Measurements from ENCODE around the gene TACC3. TPM values are rescaled to one million over a fixed set of nuclear protein-coding genes. Genes with fewer than 3 reads are reported as not detected.

Gene TACC3
- polyA plus RNA-seq, 12 donors, result 15.3 to 43.5 (median 26.6) TPM; not detected in 1

- DNase-seq, result no peak
Observed at GRCh38 chr4:1770245-1770644, 48.9 kb downstream of the TACC3 start.

DNA sequence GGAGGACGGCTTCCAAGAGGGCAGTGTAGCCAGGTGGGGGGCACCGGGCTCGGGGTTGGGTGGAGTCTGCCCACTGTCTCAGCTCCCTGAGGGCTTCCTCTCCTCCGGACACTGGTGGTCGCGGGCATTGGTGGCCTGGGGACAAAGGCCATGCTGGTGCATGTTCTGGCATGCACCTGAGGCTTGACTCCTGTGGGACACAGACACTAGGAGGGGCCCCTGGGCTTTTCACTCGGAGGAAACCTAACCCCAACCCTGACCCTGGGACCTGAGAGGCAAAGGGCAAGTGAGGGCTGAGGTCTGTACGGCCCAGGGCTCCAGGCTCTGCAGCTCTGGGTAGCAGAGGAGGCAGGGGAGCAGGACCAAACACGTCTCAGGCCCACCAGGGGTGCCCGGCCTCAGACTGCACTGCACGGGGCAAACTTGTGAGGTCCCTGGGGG, 49.5 kb downstream of the TACC3 start:
- DNase-seq, result no peak

DNA sequence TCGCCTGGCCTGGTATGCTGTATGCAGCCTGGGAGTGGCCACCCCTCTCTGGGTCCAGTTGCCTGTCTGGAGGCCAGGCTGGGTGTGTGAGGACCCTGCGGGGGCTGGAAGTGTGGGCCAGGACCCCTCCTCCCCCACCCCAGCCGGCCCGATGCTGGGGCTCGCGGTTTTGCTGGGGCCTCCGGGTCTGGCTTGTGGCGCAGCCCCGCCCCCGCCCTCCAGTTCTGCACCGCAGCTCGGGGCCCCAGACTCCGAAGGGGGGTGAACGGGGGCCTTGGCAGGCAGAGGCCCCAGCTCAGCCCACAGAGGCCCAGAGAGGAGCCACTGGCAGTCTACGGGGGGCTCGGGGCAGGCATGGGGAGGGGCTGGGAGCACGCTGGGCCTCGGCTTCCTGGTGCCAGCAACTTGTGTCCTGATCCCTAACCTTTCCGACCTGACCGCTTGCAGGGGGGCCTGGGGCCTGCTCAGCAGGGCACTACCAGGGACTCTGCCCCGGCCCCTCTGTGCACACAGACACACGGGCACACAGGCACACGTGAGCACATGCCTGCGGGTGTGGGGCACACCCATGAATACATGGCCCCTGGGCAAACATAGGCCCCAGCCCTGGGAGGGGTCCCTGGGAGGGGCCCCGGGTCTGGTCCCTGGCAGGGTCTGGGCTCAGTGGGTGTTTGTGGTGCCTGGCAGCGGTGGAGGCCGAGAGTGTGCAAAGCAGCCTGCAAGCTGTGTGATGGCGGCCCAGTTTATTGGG, 50.4 kb downstream of the TACC3 start:
- no peak for DNase-seq

DNA sequence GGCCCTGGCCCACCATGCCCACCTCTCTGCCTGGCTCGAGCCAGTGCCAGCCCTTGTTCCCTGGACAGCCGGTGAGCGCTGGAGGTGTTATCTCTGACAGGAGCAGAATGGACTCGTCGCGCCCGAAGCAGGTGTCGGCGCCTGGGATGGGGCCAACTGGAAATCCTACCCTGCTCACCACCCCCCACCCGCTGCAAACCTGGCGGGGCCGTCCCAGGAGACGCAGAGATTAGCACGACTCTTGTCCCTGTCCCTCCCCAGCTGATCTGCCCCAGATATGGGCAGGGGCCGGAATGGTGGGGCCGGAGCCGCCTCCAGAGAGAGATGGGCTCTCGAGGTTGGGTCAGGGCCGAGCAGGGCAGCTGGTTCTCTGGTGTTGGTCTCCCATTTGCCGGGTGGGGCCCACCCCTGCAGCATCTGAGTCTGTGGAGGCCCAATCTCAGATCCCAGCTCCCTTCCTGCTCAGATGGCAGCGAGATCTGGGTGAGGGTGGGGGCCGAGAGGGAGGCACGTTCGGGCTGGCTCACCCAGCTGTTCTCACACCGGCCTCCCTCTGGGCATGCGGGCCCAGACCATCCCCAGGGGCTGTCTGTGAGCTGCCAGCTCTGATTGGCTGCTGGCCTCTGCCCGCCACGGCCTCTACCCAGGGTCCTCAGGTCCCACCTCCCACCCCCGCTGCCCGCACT, 51.7 kb downstream of the TACC3 start:
- no peak for DNase-seq

- DNase-seq, result no peak
Observed at GRCh38 chr4:1773754-1774153, 52.4 kb downstream of the TACC3 start.

- DNase-seq, result no peak
Observed at GRCh38 chr4:1775731-1776500, 54.6 kb downstream of the TACC3 start.

GRCh38 chr4:1776521-1777161, 55.3 kb downstream of the TACC3 start:
- no peak for DNase-seq

DNA sequence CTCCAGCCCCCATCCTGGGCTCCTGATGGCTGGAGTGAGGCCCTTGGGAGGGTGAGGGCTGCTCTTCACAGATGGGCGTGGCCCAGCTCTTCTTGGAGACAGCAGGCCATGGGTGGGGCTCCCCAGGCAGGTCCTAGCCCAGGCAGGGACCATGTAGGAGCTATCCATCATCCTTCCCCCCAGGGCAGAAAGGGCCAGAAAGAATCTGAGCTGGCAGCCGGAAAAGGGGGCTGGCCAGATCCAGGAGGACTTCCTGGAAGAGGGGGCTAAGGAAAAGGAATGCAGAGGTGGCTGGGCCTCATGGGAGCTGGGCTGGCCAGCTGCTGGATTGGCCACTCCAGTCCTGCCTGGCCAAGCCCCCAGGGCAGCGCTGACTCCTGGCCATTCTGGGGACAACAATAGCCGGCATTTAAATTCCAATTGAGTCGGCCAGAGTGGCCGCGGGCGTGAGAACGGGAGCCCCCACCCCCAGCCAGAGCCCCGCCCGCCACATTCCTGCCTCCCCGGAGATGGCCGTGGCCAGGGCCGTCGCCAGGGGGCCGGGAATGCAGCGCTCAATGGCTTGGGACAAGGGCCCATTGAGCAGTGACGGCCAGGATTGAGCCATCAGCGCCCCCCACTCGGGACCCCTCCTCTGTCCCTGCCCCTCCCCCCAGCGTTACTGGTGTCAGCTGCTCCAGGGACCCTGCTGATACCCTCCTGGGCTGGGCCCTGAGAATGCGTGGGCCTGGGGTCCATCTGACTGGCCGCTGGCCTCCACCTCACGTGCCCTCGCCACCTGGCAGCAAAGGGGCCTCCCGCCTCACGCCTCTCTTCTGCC, 56.7 kb downstream of the TACC3 start:
- DNase-seq, result no peak

DNA sequence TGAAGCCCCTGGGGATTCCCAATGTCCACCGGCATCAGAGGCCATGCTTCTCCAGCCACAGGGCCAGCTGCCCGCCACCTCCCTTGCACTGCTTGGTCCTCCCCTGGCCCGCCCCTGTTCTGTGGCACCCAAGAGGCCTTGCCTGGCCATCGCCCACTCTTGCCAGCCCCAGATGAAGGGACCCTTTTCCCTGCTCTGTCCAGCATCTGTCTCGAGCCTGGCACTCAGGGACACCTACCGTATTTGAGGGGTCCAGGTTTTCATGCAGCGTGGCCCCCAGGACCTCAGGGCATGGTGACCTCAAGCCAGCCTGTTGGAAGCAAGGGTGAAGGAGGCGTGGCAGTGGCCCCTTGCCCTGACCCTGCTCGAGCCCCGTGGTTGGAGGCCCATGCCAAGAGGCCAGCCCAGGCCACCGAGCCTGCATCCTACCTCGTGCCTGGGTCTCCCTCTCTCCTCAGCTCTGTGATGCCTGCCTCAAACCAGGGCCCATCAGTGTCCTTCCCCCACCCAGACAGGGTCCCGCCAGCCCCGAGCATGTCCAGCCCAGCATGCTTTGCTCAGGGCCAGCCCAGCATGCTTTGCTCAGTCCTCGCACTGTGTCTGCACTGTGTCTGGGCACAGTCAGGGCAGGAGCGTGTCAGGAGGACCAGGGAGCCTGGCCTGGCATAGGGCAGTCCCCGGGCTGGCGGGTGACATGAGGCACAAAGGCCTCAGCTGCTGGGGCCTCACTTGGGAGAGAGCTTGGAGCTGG, 57.5 kb downstream of the TACC3 start:
- no peak for DNase-seq

DNA sequence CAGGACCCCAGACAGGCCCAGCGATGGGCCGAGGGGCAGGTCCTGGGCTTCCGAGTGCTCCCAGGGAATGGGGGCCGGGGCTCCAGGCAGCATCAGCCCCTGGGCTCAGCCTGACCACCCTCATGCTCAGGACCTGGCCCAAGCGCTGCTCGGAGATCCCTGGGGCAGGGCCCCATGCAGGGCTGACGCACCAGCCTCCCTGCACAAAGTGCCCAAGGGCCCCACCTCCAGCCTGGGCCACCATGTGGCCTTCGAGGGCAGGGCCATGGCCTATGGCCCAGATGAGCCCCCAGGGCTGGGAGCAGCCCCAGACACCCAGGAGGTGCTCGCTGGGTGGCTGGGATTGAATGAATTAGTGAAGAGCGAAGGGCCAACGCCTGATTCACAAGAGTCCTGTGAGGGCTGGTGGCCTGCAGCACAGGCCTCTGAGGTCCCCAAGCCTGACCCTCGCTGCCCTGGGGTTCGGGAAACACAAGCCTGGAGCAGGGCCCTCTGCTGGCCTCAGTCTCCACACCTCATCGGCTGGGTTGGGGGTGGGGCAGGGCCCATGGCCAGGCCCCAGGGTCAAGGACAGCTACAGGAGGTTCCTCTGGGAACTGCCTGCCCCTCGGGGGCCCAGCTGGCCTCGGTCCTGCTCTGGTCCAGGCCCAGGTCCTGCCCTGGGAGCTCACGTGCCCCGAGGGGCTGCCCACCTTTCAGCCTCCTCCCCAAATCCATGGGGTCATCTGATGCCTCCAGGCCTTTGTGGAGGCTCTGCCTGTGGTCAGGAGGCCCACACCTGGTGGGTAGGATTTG, 58.5 kb downstream of the TACC3 start:
- DNase-seq, result no peak

DNA sequence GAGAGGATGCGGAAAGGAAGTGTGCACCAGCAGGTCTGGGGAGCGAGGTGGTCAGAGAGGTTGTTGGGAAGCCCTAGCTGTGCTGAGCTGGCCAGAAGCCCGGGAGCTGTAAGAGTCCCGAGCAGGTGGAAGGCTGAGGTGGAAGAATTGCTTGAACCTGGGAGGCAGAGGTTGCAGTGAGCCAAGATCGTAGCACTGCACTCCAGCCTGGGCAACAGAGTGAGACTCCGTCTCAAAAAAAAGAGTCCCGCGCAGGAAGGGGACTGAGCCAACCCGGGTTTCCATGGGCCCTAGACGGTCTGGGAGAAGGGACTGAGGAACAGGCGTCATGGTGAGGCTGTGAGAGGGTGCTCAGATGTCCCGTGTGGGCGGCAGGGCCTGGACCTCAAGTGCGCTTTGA, 59.1 kb downstream of the TACC3 start:
- DNase-seq, result no peak

DNA sequence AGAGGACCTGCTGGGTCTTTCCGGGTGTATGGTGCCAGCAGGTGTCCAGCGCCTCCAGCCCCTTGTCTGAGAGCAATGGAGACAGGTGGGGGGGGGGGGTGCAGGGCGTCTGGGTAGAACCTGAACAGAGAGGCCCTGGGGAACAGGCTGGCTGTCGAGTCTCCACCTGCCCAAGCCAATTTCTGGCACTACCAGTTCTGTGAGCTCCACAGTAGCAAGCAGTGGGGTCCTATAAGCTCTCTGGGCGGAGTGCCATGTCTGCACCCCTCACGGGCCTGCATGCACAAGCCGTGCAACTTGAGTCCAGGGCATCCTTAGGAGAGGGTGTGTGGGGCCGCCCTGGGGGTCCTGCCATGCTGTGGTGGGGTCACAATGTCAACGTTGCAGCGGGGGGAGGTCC, 61.7 kb downstream of the TACC3 start:
- DNase-seq, result no peak

- DNase-seq, result no peak
Observed at GRCh38 chr4:1783970-1784369, 62.6 kb downstream of the TACC3 start.

- DNase-seq, result no peak
Observed at GRCh38 chr4:1784395-1784788, 63.1 kb downstream of the TACC3 start.

DNA sequence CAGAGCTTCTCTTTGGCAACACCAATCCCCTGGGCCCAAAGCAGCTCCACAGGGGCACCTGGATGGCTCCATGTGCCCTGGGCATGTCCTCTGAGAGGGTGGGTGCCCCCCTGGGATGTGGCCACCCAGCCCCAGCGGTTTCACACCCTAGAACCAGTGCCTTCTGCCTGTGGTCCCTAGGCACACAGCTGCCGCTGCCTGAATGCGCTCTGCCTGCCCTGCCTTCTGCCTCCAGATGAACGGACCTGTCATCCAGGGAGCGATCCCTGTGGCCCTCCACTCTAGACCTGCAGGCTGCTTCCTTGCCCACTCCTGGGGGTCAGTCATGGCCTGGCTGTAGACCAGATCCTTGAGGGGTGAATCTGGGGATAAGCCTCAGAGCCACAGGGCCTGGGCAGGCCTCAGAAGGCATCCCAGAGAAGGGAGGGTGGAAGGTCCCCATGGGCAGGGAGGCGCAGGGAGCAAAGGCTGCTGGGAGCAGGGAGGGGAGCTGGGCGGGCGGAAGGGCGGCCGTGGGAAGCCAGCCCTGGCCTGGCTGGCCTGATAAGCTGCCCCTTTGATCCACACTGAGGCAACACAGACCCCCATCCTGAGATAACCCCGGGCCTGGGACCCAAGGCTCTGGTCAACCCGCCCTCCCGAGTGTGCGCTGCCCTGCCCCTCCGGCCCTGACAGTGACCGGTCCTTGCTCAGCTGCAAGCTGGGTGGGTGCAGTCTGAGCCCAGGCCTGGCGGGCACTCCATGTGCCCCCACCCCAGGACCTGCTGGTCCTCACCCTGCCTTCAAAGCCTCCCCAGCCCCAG, 63.7 kb downstream of the TACC3 start:
- DNase-seq, result no peak

- DNase-seq, result no peak
Observed at GRCh38 chr4:1785592-1785991, 64.3 kb downstream of the TACC3 start.

- no peak for DNase-seq
Observed at GRCh38 chr4:1786544-1787362, 65.4 kb downstream of the TACC3 start.

Data from muscle of arm (tissue), 12 donors.